HepG2 (cell line): ENCODE measurements around the gene IGSF11. TPM values are rescaled to one million over a fixed set of nuclear protein-coding genes. Genes with fewer than 3 reads are reported as not detected.

Experiments used
- ATAC-seq: fragments of 200-7000 bp; cut with Tn5 transposase; 3 replicates; pipeline ENCODE4 v1.9.1; 2020; ENCODE audit warnings: mild to moderate bottlenecking, moderate library complexity
- BruUV-seq: library from RNA; stranded (reverse); fragments of 400-500 nt; replicated peaks from 2 replicates; lab custom pipeline; 2021; lab: Mats Ljungman, UMichigan
- CTCF ChIA-PET: fragments of 300-600 bp; formaldehyde crosslinking; extraction: SDS; loops from one replicate; lab custom pipeline; 2021; ENCODE audit warnings: low total read pairs, inconsistent platforms, low intra/inter-chr PET ratio; lab: Yijun Ruan, JAX
- POLR2A ChIA-PET: fragments of 350-600 bp; sonication (Branson Sonifier 250); formaldehyde crosslinking; loops from one replicate; lab custom pipeline; 2020; ENCODE audit warnings: antibody characterized with exemption, inconsistent platforms; lab: Yijun Ruan, JAX
- DNase-seq: peaks from one replicate; pipeline ENCODE4 v3.0.0-alpha.2; 2015; ENCODE audit warnings: low spot score
- FAIRE-seq: peaks from 3 replicates; lab custom pipeline; 2011; peaks lifted over from hg19 to GRCh38; lab: Jason Lieb, UNC
- H2AFZ ChIP-seq: one replicate; pipeline ENCODE4 v1.6.1; 2011; ENCODE audit warnings: low read length, inconsistent platforms
- H3K27ac ChIP-seq: fragments of 300-600 bp; 3 replicates; pipeline ENCODE4 v1.8.0; 2011; ENCODE audit warnings: mixed run types, mild to moderate bottlenecking, mixed read lengths, low read length, inconsistent platforms; ENCODE audit not compliant: insufficient read depth; ENCODE audit errors: extremely low read length
- H3K27me3 ChIP-seq, 2 experiments: fragments of 200-600 bp in 1 of 2; 2 replicates in 1 of 2; 3 replicates in 1 of 2; pipeline versions ENCODE4 v1.6.0 to v1.8.0; 2011; ENCODE audit warnings: low read length in 2 of 2, mild to moderate bottlenecking in 2 of 2, moderate library complexity in 2 of 2, inconsistent platforms in 1 of 2; ENCODE audit not compliant: insufficient read depth in 2 of 2, control insufficient read depth in 1 of 2
- H3K36me3 ChIP-seq, 2 experiments: fragments of 200-600 bp in 1 of 2; replicated peaks in 1 of 2; 2 replicates in 1 of 2; 3 replicates in 1 of 2; pipeline versions ENCODE4 v1.5.1 to v1.8.0; 2011; ENCODE audit warnings: low read length in 2 of 2, inconsistent platforms in 1 of 2; ENCODE audit not compliant: insufficient read depth in 2 of 2, control insufficient read depth in 1 of 2
- H3K4me1 ChIP-seq: 2 replicates; pipeline ENCODE4 v1.5.1; 2012; ENCODE audit warnings: low read length, inconsistent platforms; ENCODE audit not compliant: insufficient read depth
- H3K4me2 ChIP-seq: 2 replicates; pipeline ENCODE4 v1.6.0; 2011; ENCODE audit warnings: low read depth, low read length, inconsistent platforms
- H3K4me3 ChIP-seq, 3 experiments: fragments of 200-600 bp in 1 of 3; sonication (generic), shearing (Covaris generic) in 1 of 3; replicated peaks in 1 of 3; 2 replicates each; pipeline ENCODE4 v1.5.1; 2011 to 2016; ENCODE audit warnings: low read length in 3 of 3, inconsistent platforms in 2 of 3, low read depth in 2 of 3, mild to moderate bottlenecking in 2 of 3, control low read depth in 1 of 3, mixed read lengths in 1 of 3; ENCODE audit not compliant: insufficient read depth in 1 of 3
- H3K79me2 ChIP-seq: one replicate; pipeline ENCODE4 v1.6.1; 2011; ENCODE audit warnings: low read length, inconsistent platforms; ENCODE audit not compliant: insufficient read depth
- H3K9ac ChIP-seq: 2 replicates; pipeline ENCODE4 v1.6.0; 2011; ENCODE audit warnings: mild to moderate bottlenecking, low read depth, low read length, inconsistent platforms; ENCODE audit not compliant: insufficient read depth
- H3K9me3 ChIP-seq: 2 replicates; pipeline ENCODE4 v1.5.1; 2012; ENCODE audit warnings: mild to moderate bottlenecking, low read length
- H4K20me1 ChIP-seq: 2 replicates; pipeline ENCODE4 v1.6.0; 2011; ENCODE audit warnings: inconsistent platforms, mild to moderate bottlenecking, low read length, moderate library complexity; ENCODE audit not compliant: insufficient read depth
- BRCA1 ChIP-seq: sonication (generic); formaldehyde crosslinking; IDR thresholded peaks from 2 replicates; pipeline ENCODE4 v1.4.0; 2020; ENCODE audit warnings: missing genetic modification reagents
- ELF1 ChIP-seq: sonication (generic); formaldehyde crosslinking; IDR thresholded peaks from 2 replicates; pipeline ENCODE4 v1.4.0; 2020; ENCODE audit warnings: missing genetic modification reagents
- ELF3 ChIP-seq: IDR thresholded peaks from 2 replicates; pipeline ENCODE4 v1.6.1; 2016; ENCODE audit warnings: missing genetic modification reagents, missing compliant biosample characterization
- GABPA ChIP-seq, 2 experiments: IDR thresholded peaks; 2 replicates each; pipeline ENCODE4 v1.6.1; 2011 to 2016; ENCODE audit warnings: low read depth in 2 of 2, low read length in 1 of 2, missing biosample characterization in 1 of 2, missing genetic modification characterization in 1 of 2
- HNF4G ChIP-seq, 2 experiments: sonication (generic) in 1 of 2; formaldehyde crosslinking in 1 of 2; IDR thresholded peaks; 2 replicates each; pipeline versions ENCODE4 v1.4.0 to v1.6.1; 2011 to 2020; ENCODE audit warnings: borderline replicate concordance in 2 of 2, low read depth in 2 of 2, mild to moderate bottlenecking in 2 of 2, low read length in 1 of 2, missing genetic modification reagents in 1 of 2, moderate library complexity in 1 of 2
- MBD4 ChIP-seq: IDR thresholded peaks from 2 replicates; pipeline ENCODE4 v1.6.1; 2012; ENCODE audit warnings: low read length, inconsistent platforms, borderline replicate concordance
- NR2F2 ChIP-seq: IDR thresholded peaks from 2 replicates; pipeline ENCODE4 v1.6.1; 2012; ENCODE audit warnings: low read depth, inconsistent platforms, borderline replicate concordance
- ZNF547 ChIP-seq: sonication (generic); formaldehyde crosslinking; IDR thresholded peaks from 2 replicates; pipeline ENCODE4 v1.5.1; 2020; ENCODE audit warnings: mild to moderate bottlenecking, missing genetic modification reagents
- ZNF567 ChIP-seq: sonication (generic); formaldehyde crosslinking; IDR thresholded peaks from 2 replicates; pipeline ENCODE4 v1.8.1; 2023; ENCODE audit warnings: mild to moderate bottlenecking, missing genetic modification reagents, borderline replicate concordance
- ZSCAN25 ChIP-seq: sonication (generic); formaldehyde crosslinking; IDR thresholded peaks from 2 replicates; pipeline ENCODE4 v1.8.0; 2022; ENCODE audit warnings: mild to moderate bottlenecking, missing genetic modification reagents
- WGBS: methylation state at CpG from one replicate; pipeline ENCODE4 v1.1.6; 2017; ENCODE audit warnings: low lambda C conversion rate; 5-methylcytosine and 5-hydroxymethylcytosine counted together
- in situ Hi-C: cut with HindIII; loops from 2 replicates; pipeline ENCODE4 v1.10.0; 2017; ENCODE audit warnings: low pct_unique_long_range_greater_than_20kb; ENCODE audit not compliant: extremely low pct_ligation_motif_present
- intact Hi-C: fragments of 100-400 bp; cut with micrococcal nuclease; formaldehyde crosslinking; loops from one replicate; pipeline ENCODE4 v1.10.0; 2022; ENCODE audit not compliant: unreplicated experiment
- polyA plus RNA-seq, 8 experiments: library from polyadenylated mRNA; depleted of rRNA in 3 of 8; stranded (reverse) in 7 of 8; unstranded in 1 of 8; fragments of >200 nt; fragmentation: Illumina TruSeq in 4 of 8; extraction: Trizol in 4 of 8; gene quantifications; 2 replicates each; pipeline versions ENCODE4 v1.2.1 to v1.2.3, GENCODE V29; 2011 to 2016; ENCODE audit warnings: low read depth in 4 of 8, missing spikeins in 1 of 8, mixed read lengths in 1 of 8; ENCODE audit not compliant: insufficient read depth in 1 of 8
- total RNA-seq, 5 experiments: library from RNA; depleted of rRNA; stranded (reverse); fragments of >200 nt; fragmentation: Illumina TruSeq; extraction: Trizol; gene quantifications; 2 replicates each; pipeline ENCODE4 v1.2.3, GENCODE V29; 2016; ENCODE audit warnings: low read depth in 1 of 5
- TF ChIP-seq, protein P1 (sequence below): sonication (generic); formaldehyde crosslinking; IDR thresholded peaks from 2 replicates; pipeline ENCODE4 v1.8.0; 2022; ENCODE audit warnings: low read depth, missing genetic modification reagents
- TF ChIP-seq, protein P2 (sequence below): sonication (generic); formaldehyde crosslinking; IDR thresholded peaks from 2 replicates; pipeline ENCODE4 v1.4.0; 2020; ENCODE audit warnings: missing genetic modification reagents
- TF ChIP-seq, protein P3 (sequence below): IDR thresholded peaks from 2 replicates; pipeline ENCODE4 v1.6.1; 2016

Gene IGSF11
- total and polyA plus RNA-seq, 2 of the 13 experiments (the other 11 are each of a cell fraction or from before 2014, with no cell fraction given), result not detected

DNA sequence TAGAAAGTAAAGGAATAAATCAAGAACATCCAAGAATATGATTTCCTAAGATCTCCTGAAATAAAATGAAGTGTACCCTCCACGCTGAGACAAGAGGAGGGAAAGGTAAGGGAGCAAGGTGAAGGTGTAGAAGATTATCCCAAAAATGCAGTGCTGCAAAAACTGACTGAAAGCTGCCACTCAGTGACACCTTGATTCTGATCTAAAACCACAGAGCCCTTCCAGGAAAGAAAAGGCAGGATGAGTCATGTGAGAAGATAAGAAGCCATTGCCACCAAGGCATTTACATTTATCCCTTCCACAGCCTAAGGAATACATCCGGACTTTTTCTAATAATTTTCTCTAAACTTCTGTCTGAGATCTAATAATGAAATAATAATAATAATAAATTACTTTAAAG is 49.9 kb downstream of the IGSF11 start (continued):
- TF ChIP-seq HNF4G (IDR thresholded peaks at IDR 0.05; ENCODE audit: borderline replicate concordance, low read depth, low read length) (no peak), HNF4G (CRISPR knock-in tag; IDR thresholded peaks at IDR 0.05; ENCODE audit: borderline replicate concordance, low read depth) (no peak), NR2F2 (no peak), MBD4 (no peak), ZNF567 (CRISPR knock-in tag) (no peak), BRCA1 (no peak), GABPA (IDR thresholded peaks at IDR 0.05; ENCODE audit: low read depth, low read length) (no peak), GABPA (CRISPR knock-in tag; IDR thresholded peaks at IDR 0.05; ENCODE audit: low read depth) (no peak), ZSCAN25 (no peak), ELF1 (CRISPR knock-in tag) (no peak)
- TF ChIP-seq, protein P1, sequence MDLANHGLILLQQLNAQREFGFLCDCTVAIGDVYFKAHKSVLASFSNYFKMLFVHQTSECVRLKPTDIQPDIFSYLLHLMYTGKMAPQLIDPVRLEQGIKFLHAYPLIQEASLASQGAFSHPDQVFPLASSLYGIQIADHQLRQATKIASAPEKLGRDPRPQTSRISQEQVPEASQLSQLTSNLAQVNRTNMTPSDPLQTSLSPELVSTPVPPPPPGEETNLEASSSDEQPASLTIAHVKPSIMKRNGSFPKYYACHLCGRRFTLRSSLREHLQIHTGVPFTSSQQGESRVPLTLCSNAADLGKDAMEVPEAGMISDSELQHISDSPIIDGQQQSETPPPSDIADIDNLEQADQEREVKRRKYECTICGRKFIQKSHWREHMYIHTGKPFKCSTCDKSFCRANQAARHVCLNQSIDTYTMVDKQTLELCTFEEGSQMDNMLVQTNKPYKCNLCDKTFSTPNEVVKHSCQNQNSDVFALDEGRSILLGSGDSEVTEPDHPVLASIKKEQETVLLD (CRISPR knock-in tag), result no peak

DNA sequence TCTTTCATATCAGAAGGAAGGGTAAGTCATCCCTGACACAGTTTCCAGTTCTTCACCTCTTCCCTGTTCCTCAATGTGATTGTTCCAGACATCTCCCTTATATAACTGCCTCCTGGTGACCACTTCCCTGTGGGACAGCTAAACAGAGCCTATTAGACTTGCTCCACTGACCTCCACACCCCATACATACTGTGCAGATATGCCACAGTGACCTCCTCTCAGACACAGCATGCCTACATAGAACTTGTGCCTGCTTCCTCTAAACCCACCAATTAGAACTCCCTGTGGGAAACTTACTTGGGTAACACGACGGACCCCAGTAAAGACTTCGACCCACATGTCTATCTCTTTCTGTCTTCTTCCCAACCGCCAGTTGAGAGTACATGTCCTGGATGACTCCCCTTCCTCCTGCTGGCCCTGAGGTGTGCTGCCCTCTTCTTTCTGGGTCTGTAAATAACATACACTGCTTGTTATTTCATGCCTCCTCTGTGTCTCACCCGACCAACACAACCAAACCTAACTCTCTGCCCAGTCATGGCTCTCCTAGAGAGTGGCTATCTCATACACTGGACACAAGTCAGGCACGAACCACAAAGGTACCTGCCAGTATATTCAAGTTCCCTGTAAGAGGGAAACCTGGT is 53.0 kb downstream of the IGSF11 start:
- ChIA-PET CTCF (no interaction called here), POLR2A (no interaction called here)
- Histone ChIP-seq H3K4me1 (no peaks in the 10 kb centered on the region), H3K9me3 (no peaks in the 10 kb centered on the region), H3K4me3 (no peak overlapping the region), H3K79me2 (no peaks in the 10 kb centered on the region), H2AFZ (no peak overlapping the region), H3K9ac (no peak overlapping the region), H3K36me3 (no peaks in the 10 kb centered on the region), H3K27ac (no peak overlapping the region), H3K27me3 (no peaks in the 10 kb centered on the region), H4K20me1 (no peaks in the 10 kb centered on the region), H3K4me2 (no peak overlapping the region)
- ATAC-seq, result no peak
- no peak for FAIRE-seq
- BruUV-seq, result no TSS peak
- intact Hi-C loops (no loop called here), in situ Hi-C loops (no loop called here)
- WGBS, result 1% methylated on average over 6 of the region's 6 CpGs
- DNase-seq, result no peak
- TF ChIP-seq, protein P2, sequence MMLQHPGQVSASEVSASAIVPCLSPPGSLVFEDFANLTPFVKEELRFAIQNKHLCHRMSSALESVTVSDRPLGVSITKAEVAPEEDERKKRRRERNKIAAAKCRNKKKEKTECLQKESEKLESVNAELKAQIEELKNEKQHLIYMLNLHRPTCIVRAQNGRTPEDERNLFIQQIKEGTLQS (CRISPR knock-in tag), result no peak
- no peak for TF ChIP-seq ZNF547 (CRISPR knock-in tag)
- TF ChIP-seq ELF3 (CRISPR knock-in tag), result no peak
- TF ChIP-seq, protein P3, sequence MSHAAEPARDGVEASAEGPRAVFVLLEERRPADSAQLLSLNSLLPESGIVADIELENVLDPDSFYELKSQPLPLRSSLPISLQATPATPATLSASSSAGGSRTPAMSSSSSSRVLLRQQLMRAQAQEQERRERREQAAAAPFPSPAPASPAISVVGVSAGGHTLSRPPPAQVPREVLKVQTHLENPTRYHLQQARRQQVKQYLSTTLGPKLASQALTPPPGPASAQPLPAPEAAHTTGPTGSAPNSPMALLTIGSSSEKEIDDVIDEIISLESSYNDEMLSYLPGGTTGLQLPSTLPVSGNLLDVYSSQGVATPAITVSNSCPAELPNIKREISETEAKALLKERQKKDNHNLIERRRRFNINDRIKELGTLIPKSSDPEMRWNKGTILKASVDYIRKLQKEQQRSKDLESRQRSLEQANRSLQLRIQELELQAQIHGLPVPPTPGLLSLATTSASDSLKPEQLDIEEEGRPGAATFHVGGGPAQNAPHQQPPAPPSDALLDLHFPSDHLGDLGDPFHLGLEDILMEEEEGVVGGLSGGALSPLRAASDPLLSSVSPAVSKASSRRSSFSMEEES (CRISPR knock-in tag), result no peak
- no peak for TF ChIP-seq BRCA1
